Mesenteric fat pad (tissue), 1 donor: Measurements from ENCODE around the gene SLC25A41. TPM values are rescaled to one million over a fixed set of nuclear protein-coding genes. Genes with fewer than 3 reads are reported as not detected.

Experiments
- microRNA-seq: library from miRNA; unstranded; fragments of <30 nt; microRNA quantifications from one replicate; pipeline ENCODE4 v1.2.0, GENCODE V29; 2020; ENCODE audit warnings: borderline number of aligned reads
- total RNA-seq: library from RNA; stranded (reverse); fragmentation: NEBNext Ultra II Directional; extraction: Animal tissue kit (Norgen Biotek cat#: 25700); gene quantifications from one replicate; pipeline ENCODE4 v1.2.1, GENCODE V29; 2021
- donor health status: DM: yes; HTN: yes; CAD: no.

SLC25A41 gene
- total RNA-seq, 1 donor from 2014 or later = not detected

Small RNA genes lying within 50 kb of the gene (microRNA-seq; reads per million reads assigned to microRNA genes)
- 2.2 reads per million for gene MIR3940
- gene MIR6790 = not detected
- not detected for gene MIR6885

Other genes with a start within 250 kb of the SLC25A41 start
- 62.3 TPM for gene MLLT1, start 153.8 kb downstream of the SLC25A41 start, total RNA-seq
- gene ACER1, start 100.2 kb downstream of the SLC25A41 start, total RNA-seq = not detected
- 59.8 TPM for gene CLPP, start 72.2 kb downstream of the SLC25A41 start, total RNA-seq
- gene ALKBH7, start 61.0 kb downstream of the SLC25A41 start, total RNA-seq = 45.7 TPM
- gene PSPN, start 57.8 kb downstream of the SLC25A41 start, total RNA-seq = 0.87 TPM
- gene GTF2F1, start 40.6 kb downstream of the SLC25A41 start, total RNA-seq = 39.1 TPM
- 168 TPM for gene KHSRP, start 9.0 kb downstream of the SLC25A41 start, total RNA-seq
- 21.5 TPM for gene SLC25A23, start 26.0 kb upstream of the SLC25A41 start, total RNA-seq
- gene CRB3, start 30.5 kb upstream of the SLC25A41 start, total RNA-seq = not detected
- gene DENND1C, start 48.0 kb upstream of the SLC25A41 start, total RNA-seq = 4.5 TPM
- gene TUBB4A, start 68.5 kb upstream of the SLC25A41 start, total RNA-seq = 0.48 TPM
- gene TNFSF9, start 97.3 kb upstream of the SLC25A41 start, total RNA-seq = 1.8 TPM
- gene CD70, start 157.4 kb upstream of the SLC25A41 start, total RNA-seq = not detected
- gene TNFSF14, start 236.4 kb upstream of the SLC25A41 start, total RNA-seq = 4.5 TPM